ENCODE results near the gene UMODL1.
A peak's percentile ranks its signal among the peaks of the same experiment; 100 is the strongest.

GRCh38 chr21:42062236-42063022 lies 8.7 kb upstream of the UMODL1 start:
- TF ChIP-seq, protein P1, sequence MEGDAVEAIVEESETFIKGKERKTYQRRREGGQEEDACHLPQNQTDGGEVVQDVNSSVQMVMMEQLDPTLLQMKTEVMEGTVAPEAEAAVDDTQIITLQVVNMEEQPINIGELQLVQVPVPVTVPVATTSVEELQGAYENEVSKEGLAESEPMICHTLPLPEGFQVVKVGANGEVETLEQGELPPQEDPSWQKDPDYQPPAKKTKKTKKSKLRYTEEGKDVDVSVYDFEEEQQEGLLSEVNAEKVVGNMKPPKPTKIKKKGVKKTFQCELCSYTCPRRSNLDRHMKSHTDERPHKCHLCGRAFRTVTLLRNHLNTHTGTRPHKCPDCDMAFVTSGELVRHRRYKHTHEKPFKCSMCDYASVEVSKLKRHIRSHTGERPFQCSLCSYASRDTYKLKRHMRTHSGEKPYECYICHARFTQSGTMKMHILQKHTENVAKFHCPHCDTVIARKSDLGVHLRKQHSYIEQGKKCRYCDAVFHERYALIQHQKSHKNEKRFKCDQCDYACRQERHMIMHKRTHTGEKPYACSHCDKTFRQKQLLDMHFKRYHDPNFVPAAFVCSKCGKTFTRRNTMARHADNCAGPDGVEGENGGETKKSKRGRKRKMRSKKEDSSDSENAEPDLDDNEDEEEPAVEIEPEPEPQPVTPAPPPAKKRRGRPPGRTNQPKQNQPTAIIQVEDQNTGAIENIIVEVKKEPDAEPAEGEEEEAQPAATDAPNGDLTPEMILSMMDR (IDR thresholded peaks at IDR 0.05; ENCODE audit: borderline replicate concordance, extremely low read depth, low read length, poor library complexity, severe bottlenecking), result peak; percentile 26
- no peak for TF ChIP-seq EZH2 (IDR thresholded peaks at IDR 0.05; ENCODE audit: borderline replicate concordance, low read depth, low read length, severe bottlenecking)
